GM23338 (cell line): ENCODE measurements around the gene PLA2R1. TPM values are rescaled to one million over a fixed set of nuclear protein-coding genes. Genes with fewer than 3 reads are reported as not detected.
"Not testable (repeated sequence)": the region's sequence is repeated elsewhere in the genome, so short reads cannot be mapped to it uniquely, and the experiment has no call there.

ENCODE experiments used
- ATAC-seq: fragments of 200-7000 bp; cut with Tn5 transposase; 3 replicates; pipeline ENCODE4 v1.9.1; 2020
- DNase-seq: peaks from one replicate; pipeline ENCODE4 v3.0.0-alpha.2; 2015; ENCODE audit warnings: low spot score
- H2AFZ ChIP-seq: fragments of 200-600 bp; sonication (generic); 2 replicates; pipeline ENCODE4 v1.8.0; 2016; ENCODE audit warnings: antibody characterized with exemption, mild to moderate bottlenecking, moderate library complexity
- H3F3A ChIP-seq: fragments of 200-600 bp; sonication (generic); replicated peaks from 2 replicates; pipeline ENCODE4 v1.8.0; 2017; ENCODE audit warnings: antibody characterized with exemption, mixed run types, low read depth
- H3K27ac ChIP-seq: fragments of 200-600 bp; sonication (generic); 2 replicates; pipeline ENCODE4 v1.6.1; 2016; ENCODE audit warnings: low read depth
- H3K27me3 ChIP-seq: fragments of 200-600 bp; sonication (generic); 2 replicates; pipeline ENCODE4 v1.8.0; 2016; ENCODE audit warnings: mild to moderate bottlenecking, mixed run types, moderate library complexity; ENCODE audit not compliant: insufficient read depth
- H3K36me3 ChIP-seq: fragments of 200-600 bp; sonication (generic); 2 replicates; pipeline ENCODE4 v1.8.0; 2016; ENCODE audit warnings: mild to moderate bottlenecking; ENCODE audit not compliant: insufficient read depth
- H3K4me1 ChIP-seq: fragments of 200-600 bp; sonication (generic); 2 replicates; pipeline ENCODE4 v1.8.0; 2016; ENCODE audit warnings: mild to moderate bottlenecking, moderate library complexity; ENCODE audit not compliant: insufficient read depth
- H3K4me2 ChIP-seq: fragments of 200-600 bp; sonication (generic); 2 replicates; pipeline ENCODE4 v1.7.1; 2017; ENCODE audit warnings: mixed run types
- H3K4me3 ChIP-seq: fragments of 200-600 bp; sonication (generic); 2 replicates; pipeline ENCODE4 v1.6.1; 2016; ENCODE audit warnings: mixed run types
- H3K79me2 ChIP-seq: fragments of 200-600 bp; sonication (generic); replicated peaks from 2 replicates; pipeline ENCODE4 v1.8.0; 2017; ENCODE audit warnings: mild to moderate bottlenecking; ENCODE audit not compliant: insufficient read depth
- H3K9me2 ChIP-seq: fragments of 200-600 bp; sonication (generic); 2 replicates; pipeline ENCODE4 v1.8.0; 2017; ENCODE audit not compliant: insufficient read depth
- H4K20me1 ChIP-seq: fragments of 200-600 bp; sonication (generic); replicated peaks from 2 replicates; pipeline ENCODE4 v1.8.0; 2017; ENCODE audit warnings: mild to moderate bottlenecking; ENCODE audit not compliant: insufficient read depth
- H3K27ac Mint-ChIP-seq: 2 replicates; pipeline ENCODE4 v1.8.0; 2020; ENCODE audit warnings: inconsistent platforms, mild to moderate bottlenecking, moderate library complexity, mixed read lengths
- H3K27me3 Mint-ChIP-seq: 3 replicates; pipeline ENCODE4 v1.8.0; 2022; ENCODE audit warnings: low read depth, mild to moderate bottlenecking, moderate library complexity, mixed read lengths, inconsistent platforms; ENCODE audit not compliant: insufficient read depth, poor library complexity
- H3K36me3 Mint-ChIP-seq: 3 replicates; pipeline ENCODE4 v1.8.0; 2021; ENCODE audit warnings: low read depth, mild to moderate bottlenecking, inconsistent platforms, moderate library complexity, mixed read lengths
- H3K4me1 Mint-ChIP-seq: 3 replicates; pipeline ENCODE4 v1.8.0; 2020; ENCODE audit warnings: mild to moderate bottlenecking, inconsistent platforms, mixed read lengths
- H3K4me3 Mint-ChIP-seq: 3 replicates; pipeline ENCODE4 v1.8.0; 2021; ENCODE audit warnings: moderate library complexity, mild to moderate bottlenecking, inconsistent platforms, mixed read lengths
- H3K9me3 Mint-ChIP-seq: 3 replicates; pipeline ENCODE4 v1.8.0; 2020; ENCODE audit warnings: moderate library complexity, mild to moderate bottlenecking, inconsistent platforms, mixed read lengths
- CREB1 ChIP-seq: fragments of 250-450 bp; sonication (Bioruptor Pico); IDR thresholded peaks from 2 replicates; pipeline ENCODE4 v1.5.0; 2020; ENCODE audit warnings: low read depth, mild to moderate bottlenecking, moderate library complexity
- POLR2AphosphoS5 ChIP-seq: IDR thresholded peaks from 2 replicates; pipeline ENCODE4 v1.6.1; 2016; ENCODE audit warnings: antibody characterized with exemption, low read depth
- STAT1 ChIP-seq: IDR thresholded peaks from one replicate; pipeline ENCODE4 v1.6.1; 2016; ENCODE audit warnings: antibody characterized with exemption; ENCODE audit not compliant: unreplicated experiment
- ZNF462 ChIP-seq: fragments of 250-450 bp; sonication (Bioruptor Pico); IDR thresholded peaks from 2 replicates; pipeline ENCODE4 v1.5.0; 2020; ENCODE audit warnings: mild to moderate bottlenecking, moderate library complexity
- polyA plus RNA-seq: library from polyadenylated mRNA; unstranded; fragments of >200 nt; fragmentation: Nextera tagmentation; extraction: Ambion mirVana; gene quantifications from 2 replicates; pipeline ENCODE4 v1.2.1, GENCODE V29; 2016
- total RNA-seq: library from RNA; depleted of rRNA; stranded (reverse); fragments of >200 nt; shearing (Covaris generic); gene quantifications from 2 replicates; pipeline ENCODE4 v1.2.3, GENCODE V29; 2014

Gene PLA2R1
- total and polyA plus RNA-seq, 2 experiments from 2014 or later = 0.57 to 1.2 TPM

GRCh38 chr2:160041091-160041490 is 21.3 kb downstream of the PLA2R1 start (continued):
- TF ChIP-seq ZNF462 (CRISPR knock-in tag) (no peak), POLR2AphosphoS5 (no peak), STAT1 (no peak), CREB1 (CRISPR knock-in tag) (no peak)

GRCh38 chr2:160039166-160039903 is 23.1 kb downstream of the PLA2R1 start:
- H3K27ac Mint-ChIP-seq = no peak overlapping the region
- H3K4me3 ChIP-seq = no peak overlapping the region
- 0 out of 2 replicates have a peak, but pooled peaks cover 7% of the 10 kb centered on the region for H3K4me1 ChIP-seq
- H3K9me3 Mint-ChIP-seq = no peaks in the 10 kb centered on the region
- no peaks in the 10 kb centered on the region for H3K79me2 ChIP-seq
- no peaks in the 10 kb centered on the region for H4K20me1 ChIP-seq
- no peaks in the 10 kb centered on the region for H3K27me3 ChIP-seq
- ATAC-seq = no peak
- H3K27me3 Mint-ChIP-seq = no peaks in the 10 kb centered on the region
- H3K36me3 Mint-ChIP-seq = no peaks in the 10 kb centered on the region
- no peaks in the 10 kb centered on the region for H3K36me3 ChIP-seq
- H3K4me2 ChIP-seq = no peak overlapping the region
- peaks cover 6% of the 10 kb centered on the region for H3K4me1 Mint-ChIP-seq
- no peaks in the 10 kb centered on the region for H3F3A ChIP-seq
- no peak for TF ChIP-seq CREB1 (CRISPR knock-in tag)
- H3K4me3 Mint-ChIP-seq = no peak overlapping the region
- H3K9me2 ChIP-seq = no peaks in the 10 kb centered on the region
- no peak overlapping the region for H2AFZ ChIP-seq
- no peak for DNase-seq
- H3K27ac ChIP-seq = no peak overlapping the region

GRCh38 chr2:160038662-160039061 is 23.8 kb downstream of the PLA2R1 start:
- not testable (repeated sequence) for ATAC-seq, H3K4me3 Mint-ChIP-seq, H3F3A ChIP-seq

More at GRCh38 chr2:160038662-160039061, 23.8 kb downstream of the PLA2R1 start:
- not testable (repeated sequence) for H3K9me2 ChIP-seq, H3K4me1 Mint-ChIP-seq, H4K20me1 ChIP-seq, H3K4me2 ChIP-seq, H3K4me1 ChIP-seq, H3K79me2 ChIP-seq, H3K9me3 Mint-ChIP-seq, H3K27me3 ChIP-seq, H3K27ac ChIP-seq, H3K36me3 ChIP-seq, H3K36me3 Mint-ChIP-seq, DNase-seq, H3K27me3 Mint-ChIP-seq, H2AFZ ChIP-seq, H3K27ac Mint-ChIP-seq, H3K4me3 ChIP-seq
